Measurements from ENCODE around the gene WFDC8. TPM values are rescaled to one million over a fixed set of nuclear protein-coding genes. Genes with fewer than 3 reads are reported as not detected.

Gene WFDC8
- total RNA-seq, 4 donors from 2014 or later: 0.78 to 1.3 TPM; not detected in 2

DNA sequence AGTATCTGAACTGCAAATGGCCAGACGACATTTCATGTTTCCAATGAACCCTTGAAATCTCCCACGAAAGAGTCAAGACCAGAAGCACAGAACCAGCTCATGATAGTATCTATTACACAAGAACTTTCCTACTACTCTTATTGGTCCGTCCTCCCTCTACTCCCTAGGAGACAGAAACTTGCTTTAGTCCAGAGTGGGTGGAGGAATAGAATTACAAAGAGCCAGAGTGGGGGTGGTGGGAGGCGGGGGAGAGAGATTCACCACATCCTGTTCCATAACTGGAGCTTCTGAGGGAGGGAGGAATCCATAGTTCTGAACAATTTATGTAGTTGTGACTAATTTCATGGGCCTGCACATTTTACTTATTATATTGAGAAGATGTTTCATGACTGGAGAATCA lies 32.0 kb upstream of the WFDC8 start:
- no peak for TF ChIP-seq POLR2A (IDR thresholded peaks at IDR 0.05)
- intact Hi-C loops (cut with DNase I): no loop called here
- peaks cover 0 to 5% of the 10 kb centered on the region in 2 donors for H3K4me1 ChIP-seq
- H3K4me3 ChIP-seq (replicated peaks in 1 of 3): no peak overlapping the region
- H3K27ac ChIP-seq: no peak overlapping the region
- H3K36me3 ChIP-seq: no peaks in the 10 kb centered on the region
- H3K27me3 ChIP-seq: no peaks in the 10 kb centered on the region
- 58 to 71% methylated on average over 4 of the region's 4 CpGs for WGBS, 2 donors
- DNase-seq: no peak
- H3K9me3 ChIP-seq: no peaks in the 10 kb centered on the region

DNA sequence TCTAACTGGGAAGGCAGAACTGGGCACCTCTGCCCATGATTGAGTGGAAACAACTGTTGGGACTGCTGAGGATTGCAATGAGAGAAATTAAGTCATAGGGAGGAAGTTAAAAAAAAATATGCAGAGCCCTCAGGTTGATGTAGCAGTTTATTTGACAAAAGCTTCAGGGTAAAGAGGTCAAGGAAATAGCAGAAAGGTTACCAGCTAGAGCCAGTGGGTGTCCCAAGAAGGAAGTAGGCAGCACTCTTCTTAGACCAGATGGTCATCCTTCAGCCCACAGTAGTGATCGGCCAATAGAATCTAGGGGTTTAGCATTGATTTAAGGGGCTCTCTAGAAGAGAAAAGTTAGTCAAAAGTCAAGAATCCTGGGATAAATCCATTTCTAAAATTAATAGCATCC lies 28.7 kb upstream of the WFDC8 start:
- Histone ChIP-seq H3K27me3 (no peaks in the 10 kb centered on the region), H3K27ac (no peak overlapping the region), H3K9me3 (no peaks in the 10 kb centered on the region), H3K36me3 (no peaks in the 10 kb centered on the region), H3K4me3 (replicated peaks in 1 of 3) (no peak overlapping the region), H3K4me1 (no peaks in the 10 kb centered on the region)
- DNase-seq: no peak
- TF ChIP-seq CTCF (IDR thresholded peaks at IDR 0.05) (no peak), POLR2A (IDR thresholded peaks at IDR 0.05) (no peak)
- intact Hi-C loops (cut with DNase I): no loop called here
- WGBS, 2 donors: 92 to 100% methylated on average over 1 of the region's 1 CpG

DNA sequence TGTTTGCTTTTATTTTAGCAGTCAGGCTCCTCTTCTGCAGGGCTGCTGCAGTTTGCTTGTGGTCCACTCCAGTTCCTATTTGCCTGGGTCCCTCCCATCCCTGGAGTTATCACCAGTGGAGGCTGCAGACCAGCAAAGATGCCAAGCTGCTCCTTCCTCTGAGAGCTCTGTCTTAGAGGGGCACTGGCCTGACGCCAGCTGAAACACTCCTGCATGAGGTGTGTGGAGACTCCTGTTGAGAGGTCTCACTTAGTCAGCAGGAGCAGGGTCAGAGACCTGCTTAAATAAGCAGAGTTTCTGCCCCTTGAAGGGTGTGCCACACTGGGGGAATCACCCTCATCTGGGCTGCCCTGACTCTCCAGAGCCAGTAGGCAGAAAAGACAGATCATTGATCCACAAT lies 16.2 kb upstream of the WFDC8 start:
- intact Hi-C loops (cut with DNase I): no loop called here
- no peak overlapping the region for H3K4me3 ChIP-seq (replicated peaks in 1 of 3)
- no peaks in the 10 kb centered on the region for H3K4me1 ChIP-seq
- H3K27ac ChIP-seq: no peak overlapping the region
- 9 to 22% methylated on average over 1 of the region's 1 CpG for WGBS, 2 donors
- TF ChIP-seq POLR2A (IDR thresholded peaks at IDR 0.05) (no peak), CTCF (IDR thresholded peaks at IDR 0.05) (no peak)
- H3K27me3 ChIP-seq: no peaks in the 10 kb centered on the region
- no peaks in the 10 kb centered on the region for H3K9me3 ChIP-seq
- DNase-seq: no peak
- no peaks in the 10 kb centered on the region for H3K36me3 ChIP-seq

- Histone ChIP-seq H3K9me3 (no peaks in the 10 kb centered on the region), H3K27me3 (no peaks in the 10 kb centered on the region), H3K4me1 (peaks cover 7 to 11% of the 10 kb centered on the region in 2 donors), H3K4me3 (replicated peaks in 1 of 3) (no peak overlapping the region), H3K27ac (no peak overlapping the region), H3K36me3 (no peaks in the 10 kb centered on the region)
- 35 to 45% methylated on average over 1 of the region's 1 CpG for WGBS, 2 donors
- intact Hi-C loops (cut with DNase I): no loop called here
- no peak for DNase-seq
- TF ChIP-seq CTCF (IDR thresholded peaks at IDR 0.05) (no peak), POLR2A (IDR thresholded peaks at IDR 0.05) (no peak)
Observed at GRCh38 chr20:45593498-45593897, 14.4 kb upstream of the WFDC8 start.

DNA sequence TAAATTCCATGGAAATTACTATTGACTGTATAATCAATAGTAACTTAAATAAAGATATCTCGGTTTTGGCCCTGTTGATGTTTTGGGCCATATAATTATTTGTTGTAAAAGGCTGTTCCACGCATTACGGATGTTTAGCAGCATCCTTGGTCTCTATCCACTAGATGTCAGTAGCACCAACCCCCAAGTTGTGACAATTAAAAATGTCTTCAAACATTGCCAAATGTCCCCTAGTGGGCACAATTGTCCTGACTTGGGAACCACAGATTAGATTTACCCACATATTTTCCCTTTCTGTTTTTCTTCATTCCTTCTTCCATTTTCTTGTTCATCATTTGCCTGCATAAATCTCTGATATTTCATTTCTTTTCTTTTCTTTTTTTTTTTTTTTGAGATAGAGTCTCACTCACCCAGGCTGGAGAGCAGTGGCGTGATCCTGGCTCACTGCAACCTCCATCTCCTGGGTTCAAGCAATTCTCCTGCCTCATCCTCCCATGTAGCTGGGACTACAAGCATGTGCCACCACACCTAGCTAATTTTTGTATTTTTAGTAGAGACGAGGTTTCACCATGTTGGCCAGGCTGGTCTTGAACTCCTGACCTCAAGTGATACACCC lies 13.6 kb upstream of the WFDC8 start:
- WGBS, 2 donors: 69 to 70% methylated on average over 5 of the region's 5 CpGs

More for the DNA sequence above, 13.6 kb upstream of the WFDC8 start:
- intact Hi-C loops (cut with DNase I): no loop called here
- H3K27me3 ChIP-seq: no peaks in the 10 kb centered on the region
- no peak for TF ChIP-seq POLR2A (IDR thresholded peaks at IDR 0.05)
- TF ChIP-seq CTCF (IDR thresholded peaks at IDR 0.05): peak in 5 of 6 experiments; percentile 22 to 75 (median 52)
- H3K9me3 ChIP-seq: no peaks in the 10 kb centered on the region
- H3K4me3 ChIP-seq (replicated peaks in 1 of 3): no peak overlapping the region
- no peak overlapping the region for H3K27ac ChIP-seq
- DNase-seq: no peak
- peaks cover 7 to 11% of the 10 kb centered on the region in 2 donors for H3K4me1 ChIP-seq
- no peaks in the 10 kb centered on the region for H3K36me3 ChIP-seq

Data from thyroid gland (tissue), 4 donors.